Measurements from ENCODE around the gene SLC45A1. TPM values are rescaled to one million over a fixed set of nuclear protein-coding genes. Genes with fewer than 3 reads are reported as not detected.

The SLC45A1 gene
- polyA plus RNA-seq, 3 donors = 0.21 TPM; not detected in 2

- Mint-ChIP-seq H3K4me3 (no peak overlapping the region), H3K36me3 (peaks cover 67 to 74% of the 10 kb centered on the region in 2 donors), H3K4me1 (peaks cover 27% of the 10 kb centered on the region), H3K27ac (peak overlapping the region in 5 of 7 donors; percentile 1 to 78 (median 31)), H3K27me3 (ENCODE audit: low read depth in 3 of 3) (no peaks in the 10 kb centered on the region), H3K9me3 (peaks cover 0 to 3% (median 2%) of the 10 kb centered on the region in 7 donors)
- intact Hi-C loops (cut with micrococcal nuclease) = no loop called here
- peaks cover 100% of the 10 kb centered on the region for H4K20me1 ChIP-seq (ENCODE audit: insufficient read depth, low read length)
- H3K27me3 ChIP-seq (ENCODE audit: control insufficient read depth in 2 of 2, insufficient read depth in 2 of 2, low read length in 2 of 2) = no peaks in the 10 kb centered on the region
- H3K27ac ChIP-seq (ENCODE audit: low read depth in 1 of 2, low read length in 2 of 2) = no peak overlapping the region
- TF ChIP-seq CTCF (IDR thresholded peaks at IDR 0.05) = peak; percentile 43
- no peak overlapping the region for H3K4me2 ChIP-seq (replicated peaks; ENCODE audit: extremely low read depth, low read length, poor library complexity, severe bottlenecking)
- peaks cover 0 to 5% of the 10 kb centered on the region in 2 donors for H3K9me3 ChIP-seq (replicated peaks in 1 of 2; ENCODE audit: control insufficient read depth in 1 of 2, insufficient read depth in 1 of 2, low read length in 2 of 2)
- peaks cover 3 to 8% of the 10 kb centered on the region in 2 donors for H3K4me1 ChIP-seq (ENCODE audit: control insufficient read depth in 1 of 2, insufficient read depth in 2 of 2, low read length in 2 of 2)
- no peak for DNase-seq
- H2AFZ ChIP-seq (ENCODE audit: insufficient read depth, low read depth, low read length, poor library complexity, severe bottlenecking) = no peak overlapping the region
- H3K79me2 ChIP-seq (ENCODE audit: insufficient read depth, low read length) = peaks cover 91% of the 10 kb centered on the region
- 80% methylated on average over 1 of the region's 2 CpGs for WGBS (ENCODE audit: insufficient coverage)
- peaks cover 43 to 86% of the 10 kb centered on the region in 2 donors for H3K36me3 ChIP-seq (replicated peaks in 1 of 2; ENCODE audit: control insufficient read depth in 1 of 2, insufficient read depth in 2 of 2, low read length in 2 of 2)
- H3K4me3 ChIP-seq (replicated peaks in 1 of 3; ENCODE audit: low read depth in 2 of 3, low read length in 3 of 3) = no peak overlapping the region
- no peak overlapping the region for H3K9ac ChIP-seq (ENCODE audit: insufficient read depth, low read length, poor library complexity, severe bottlenecking)
These were observed 56.9 kb downstream of the SLC45A1 start for GRCh38 chr1:8374812-8375211.

- Histone ChIP-seq H3K4me3 (replicated peaks in 1 of 3; ENCODE audit: low read depth in 2 of 3, low read length in 3 of 3) (no peak overlapping the region), H3K4me1 (ENCODE audit: control insufficient read depth in 1 of 2, insufficient read depth in 2 of 2, low read length in 2 of 2) (peaks cover 3 to 8% of the 10 kb centered on the region in 2 donors), H3K4me2 (replicated peaks; ENCODE audit: extremely low read depth, low read length, poor library complexity, severe bottlenecking) (no peak overlapping the region), H3K9me3 (replicated peaks in 1 of 2; ENCODE audit: control insufficient read depth in 1 of 2, insufficient read depth in 1 of 2, low read length in 2 of 2) (peaks cover 0 to 5% of the 10 kb centered on the region in 2 donors), H2AFZ (ENCODE audit: insufficient read depth, low read depth, low read length, poor library complexity, severe bottlenecking) (no peak overlapping the region), H3K79me2 (ENCODE audit: insufficient read depth, low read length) (peaks cover 92% of the 10 kb centered on the region), H3K27me3 (ENCODE audit: control insufficient read depth in 2 of 2, insufficient read depth in 2 of 2, low read length in 2 of 2) (no peaks in the 10 kb centered on the region), H4K20me1 (ENCODE audit: insufficient read depth, low read length) (peaks cover 100% of the 10 kb centered on the region), H3K36me3 (replicated peaks in 1 of 2; ENCODE audit: control insufficient read depth in 1 of 2, insufficient read depth in 2 of 2, low read length in 2 of 2) (peaks cover 38 to 87% of the 10 kb centered on the region in 2 donors), H3K9ac (ENCODE audit: insufficient read depth, low read length, poor library complexity, severe bottlenecking) (no peak overlapping the region), H3K27ac (ENCODE audit: low read depth in 1 of 2, low read length in 2 of 2) (peak overlapping the region in 1 of 2 donors; percentile 47)
- Mint-ChIP-seq H3K27ac (peak overlapping the region in 3 of 7 donors; percentile 18 to 43 (median 25)), H3K36me3 (peaks cover 67 to 84% of the 10 kb centered on the region in 2 donors), H3K4me1 (peaks cover 35% of the 10 kb centered on the region), H3K9me3 (peaks cover 0 to 3% (median 2%) of the 10 kb centered on the region in 7 donors), H3K4me3 (no peak overlapping the region), H3K27me3 (ENCODE audit: low read depth in 3 of 3) (no peaks in the 10 kb centered on the region)
- TF ChIP-seq CTCF (IDR thresholded peaks at IDR 0.05) = no peak
- DNase-seq = no peak
- 100% methylated on average over 2 of the region's 4 CpGs for WGBS (ENCODE audit: insufficient coverage)
- intact Hi-C loops (cut with micrococcal nuclease) = no loop called here
These were observed 58.5 kb downstream of the SLC45A1 start for GRCh38 chr1:8376358-8376840.
